Inflammatory macrophage treated with lipopolysaccharide for 4 hours (primary cell): ENCODE results near the gene BTRC.

Experiments used
- DNase-seq: peaks from one replicate; pipeline ENCODE4 v3.0.0-alpha.2; 2020

Gene BTRC

GRCh38 chr10:101597091-101597900 lies 243.3 kb downstream of the BTRC start:
- DNase-seq = no peak

DNA sequence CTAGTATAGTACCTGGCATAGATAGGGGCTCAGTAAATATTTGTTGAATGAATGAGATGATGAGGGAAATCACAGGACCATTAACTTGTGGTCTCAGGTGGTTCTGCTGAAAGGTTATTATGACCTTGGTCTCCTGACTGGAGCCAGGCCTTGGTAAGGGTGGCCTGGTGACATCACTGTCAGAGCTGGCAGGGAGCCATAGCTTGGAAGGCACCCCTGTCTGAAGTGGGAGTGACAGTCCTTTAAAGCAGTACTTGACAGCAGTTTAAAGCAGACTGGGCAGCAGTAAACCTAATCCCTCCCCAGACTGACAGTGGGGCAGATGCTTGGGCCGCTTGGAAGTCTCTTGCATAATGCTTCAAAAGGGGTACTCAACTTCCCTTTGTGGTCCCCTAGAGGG lies 247.6 kb downstream of the BTRC start:
- DNase-seq = no peak

DNA sequence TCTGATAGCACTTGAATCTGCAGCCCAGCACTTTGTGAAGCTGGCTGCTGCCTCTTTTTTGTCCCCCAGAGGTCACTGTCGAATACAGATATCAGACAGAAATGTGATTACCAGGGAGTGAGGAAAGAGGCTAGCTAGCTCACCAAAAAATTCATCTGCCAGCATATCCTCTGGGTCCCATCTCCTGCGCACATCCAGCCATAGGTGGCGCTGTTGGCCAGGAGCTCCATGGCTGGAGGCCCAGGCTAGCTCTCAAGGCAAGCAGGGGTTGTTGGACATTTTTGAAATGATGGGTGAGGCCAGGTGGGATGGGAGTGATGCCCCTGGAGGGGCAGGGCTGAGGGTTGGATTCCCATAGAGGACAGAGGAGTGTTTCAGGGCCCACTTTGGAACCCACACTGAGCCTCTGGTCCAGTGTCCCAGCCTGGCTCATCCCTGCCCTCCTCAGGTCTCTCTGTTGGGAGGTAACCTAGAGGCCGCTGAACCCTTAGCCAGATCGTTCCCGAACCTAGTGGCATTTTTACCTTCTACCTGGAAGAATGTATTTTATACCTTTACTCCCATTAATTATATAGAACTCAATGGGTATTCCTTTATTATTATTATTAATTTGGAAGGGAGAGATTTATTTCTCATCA lies 248.9 kb downstream of the BTRC start:
- DNase-seq = peak; percentile 66
